Kidney (tissue), 14 donors: Measurements from ENCODE around the gene VASP. TPM values are rescaled to one million over a fixed set of nuclear protein-coding genes. Genes with fewer than 3 reads are reported as not detected.
A peak's percentile ranks its signal among the peaks of the same experiment; 100 is the strongest.

Experiments
- DNase-seq, 5 donors: peaks; one replicate each; pipeline ENCODE4 v3.0.0-alpha.2; 2013 to 2020
- FAIRE-seq: peaks from 2 replicates; lab custom pipeline; 2012; peaks lifted over from hg19 to GRCh38; lab: Jason Lieb, UNC
- H3K27ac ChIP-seq, 2 donors: one replicate each; pipeline ENCODE4 v1.7.0; 2013; ENCODE audit warnings: low read depth in 2 of 2, low read length in 2 of 2, inconsistent platforms in 1 of 2
- H3K27me3 ChIP-seq: one replicate; pipeline ENCODE4 v1.7.1; 2013; ENCODE audit warnings: low read length, inconsistent platforms; ENCODE audit not compliant: control insufficient read depth, insufficient read depth
- H3K36me3 ChIP-seq, 3 donors: one replicate each; pipeline versions ENCODE4 v1.7.0 to v1.7.1; 2013; ENCODE audit warnings: low read length in 3 of 3, control low read depth in 1 of 3, inconsistent platforms in 1 of 3; ENCODE audit not compliant: insufficient read depth in 3 of 3, control insufficient read depth in 2 of 3
- H3K4me1 ChIP-seq, 3 donors: one replicate each; pipeline versions ENCODE4 v1.7.0 to v1.7.1; 2013; ENCODE audit warnings: low read length in 3 of 3, inconsistent platforms in 1 of 3, low read depth in 1 of 3; ENCODE audit not compliant: control insufficient read depth in 2 of 3, insufficient read depth in 2 of 3
- H3K4me3 ChIP-seq, 3 donors: one replicate each; pipeline versions ENCODE4 v1.7.0 to v1.8.1; 2013; ENCODE audit warnings: low read length in 3 of 3, control low read depth in 1 of 3, inconsistent platforms in 1 of 3
- H3K9ac ChIP-seq, 3 donors: one replicate each; pipeline versions ENCODE4 v1.7.0 to v1.7.1; 2013; ENCODE audit warnings: low read length in 3 of 3, control low read depth in 1 of 3, inconsistent platforms in 1 of 3
- H3K9me3 ChIP-seq, 3 donors: one replicate each; pipeline versions ENCODE4 v1.7.0 to v1.7.1; 2013; ENCODE audit warnings: low read length in 3 of 3, control low read depth in 1 of 3, inconsistent platforms in 1 of 3; ENCODE audit not compliant: control insufficient read depth in 2 of 3, insufficient read depth in 1 of 3
- CTCF ChIP-seq: IDR thresholded peaks from 3 replicates; pipeline ENCODE4 v1.5.1; 2012; ENCODE audit warnings: mild to moderate bottlenecking, moderate library complexity, borderline replicate concordance; ENCODE audit not compliant: insufficient read depth; ENCODE audit errors: extremely low read depth
- intact Hi-C: fragments of 100-400 bp; cut with DNase I; formaldehyde crosslinking; loops from one replicate; pipeline ENCODE4 v1.11.1; 2022
- polyA plus RNA-seq: library from polyadenylated mRNA; stranded (reverse); fragments of 350-450 nt; fragmentation: Illumina TruSeq; extraction: RNeasy Lipid Tissue Mini Kit (QIAGEN cat#74804); gene quantifications from one replicate; pipeline ENCODE4 v1.2.3, GENCODE V29; 2014; ENCODE audit warnings: low read depth, low replicate concordance; ENCODE audit not compliant: insufficient read depth
- total RNA-seq: library from RNA; stranded (reverse); fragmentation: NEBNext Ultra II Directional; extraction: Animal tissue kit (Norgen Biotek cat#: 25700); gene quantifications from one replicate; pipeline ENCODE4 v1.2.1, GENCODE V29; 2021
- donor health status: control.
- donor health status: control.
- donor health status: control.
- donor health status: control.
- donor health status: control.
- donor health status: DM: yes; HTN: yes; CAD: no.
- donor health status: Normal renal cell carcinoma (clear cell type).

Gene VASP
- total and polyA plus RNA-seq, 2 donors from 2014 or later, result 36.3 to 105 TPM

DNA sequence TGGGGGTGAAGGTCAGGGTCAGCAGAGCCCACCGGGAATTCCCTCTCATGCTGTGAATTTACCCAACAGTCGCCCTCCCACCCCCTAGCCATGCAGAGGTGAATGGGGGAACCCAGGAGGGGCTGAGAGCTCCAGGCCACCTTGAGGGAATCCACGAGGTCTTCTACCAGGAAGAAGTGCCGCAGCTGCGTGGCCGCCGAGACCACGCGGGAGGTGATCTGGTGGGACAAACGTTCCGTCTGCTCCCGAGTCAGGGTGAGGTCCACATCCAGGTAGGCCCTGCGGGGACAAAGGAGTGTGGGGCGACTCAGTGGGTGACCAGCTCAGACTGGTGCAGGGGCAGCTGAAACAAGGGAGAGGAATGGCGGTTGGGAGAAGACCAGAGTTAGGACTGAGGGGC, 18.6 kb upstream of the VASP start:
- Histone ChIP-seq H3K36me3 (no peaks in the 10 kb centered on the region), H3K9ac (no peak overlapping the region), H3K27ac (no peak overlapping the region), H3K4me1 (no peaks in the 10 kb centered on the region), H3K4me3 (no peak overlapping the region), H3K9me3 (no peaks in the 10 kb centered on the region), H3K27me3 (no peaks in the 10 kb centered on the region)
- FAIRE-seq (no peak), DNase-seq (no peak)
- intact Hi-C loops, result no loop called here
- no peak for TF ChIP-seq CTCF

DNA sequence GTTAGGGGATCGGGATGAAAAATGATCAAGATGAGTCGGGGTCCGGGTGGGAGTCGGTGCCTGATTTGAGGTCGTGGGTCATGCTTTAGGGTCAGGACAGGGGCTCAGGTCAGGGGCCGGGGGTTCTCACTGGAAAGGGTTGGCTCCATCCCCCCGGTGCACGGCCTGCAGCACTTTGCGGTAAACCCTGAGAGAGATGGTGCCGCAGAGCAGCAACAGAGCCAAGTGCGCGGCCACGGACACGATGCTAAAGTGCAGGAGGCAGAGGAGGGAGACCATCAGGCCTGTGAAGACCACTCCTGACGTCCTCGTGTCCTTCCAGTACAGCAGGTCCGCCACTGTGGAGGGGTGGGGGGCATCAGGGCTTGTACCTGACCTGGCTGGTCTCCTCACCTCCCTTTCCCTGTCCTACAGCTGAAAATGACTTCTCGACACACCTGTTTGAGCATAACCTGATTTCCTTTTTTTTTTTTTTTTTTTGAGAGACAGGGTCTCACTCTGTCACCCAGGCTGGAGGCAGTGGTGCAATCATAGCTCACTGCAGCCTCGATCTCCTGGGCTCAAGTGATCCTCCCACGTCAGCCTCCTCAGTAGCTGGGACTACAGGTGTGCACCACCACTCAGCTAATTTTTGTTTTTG, 17.9 kb upstream of the VASP start:
- no peak for DNase-seq
- intact Hi-C loops, result no loop called here
- no peak overlapping the region for H3K9ac ChIP-seq
- no peaks in the 10 kb centered on the region for H3K27me3 ChIP-seq
- H3K4me3 ChIP-seq, result no peak overlapping the region
- FAIRE-seq, result no peak
- no peaks in the 10 kb centered on the region for H3K36me3 ChIP-seq
- no peaks in the 10 kb centered on the region for H3K4me1 ChIP-seq
- H3K27ac ChIP-seq, result no peak overlapping the region
- no peak for TF ChIP-seq CTCF
- H3K9me3 ChIP-seq, result no peaks in the 10 kb centered on the region

DNA sequence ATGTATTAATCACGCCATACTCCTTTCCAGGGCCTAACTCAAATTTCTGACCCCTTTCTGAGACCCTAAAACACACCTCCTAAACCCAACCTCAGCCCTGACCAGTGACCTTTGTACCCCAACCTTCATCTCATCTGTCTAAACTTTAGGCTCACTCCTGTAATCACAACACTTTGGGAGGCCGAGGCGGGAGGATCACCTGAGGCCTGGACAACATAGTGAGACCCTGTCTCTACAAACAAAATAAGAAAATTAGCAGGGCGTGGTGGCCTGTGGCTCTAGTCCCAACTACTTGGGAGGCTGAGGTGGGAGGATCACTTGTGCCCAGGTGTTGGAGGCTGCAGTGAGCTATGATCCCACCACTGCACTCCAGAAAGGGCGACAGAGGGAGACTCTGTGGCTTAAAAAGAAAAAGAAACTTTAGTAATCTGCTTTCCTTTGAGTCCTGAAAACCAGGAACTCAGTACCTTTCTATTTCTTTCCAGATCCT, 15.1 kb upstream of the VASP start:
- H3K27me3 ChIP-seq, result peaks cover 3% of the 10 kb centered on the region
- DNase-seq, result no peak
- no peak overlapping the region for H3K9ac ChIP-seq
- no peak overlapping the region for H3K27ac ChIP-seq
- peak overlapping the region in 1 of 3 donors; percentile 64 for H3K4me3 ChIP-seq
- no peak for FAIRE-seq
- no peaks in the 10 kb centered on the region for H3K9me3 ChIP-seq
- intact Hi-C loops, result no loop called here
- no peak for TF ChIP-seq CTCF
- H3K4me1 ChIP-seq, result peaks cover 0 to 9% (median 0%) of the 10 kb centered on the region in 3 donors
- H3K36me3 ChIP-seq, result no peaks in the 10 kb centered on the region
